Right kidney (tissue), 1 donor: ENCODE measurements around the gene PA2G4.
A peak's percentile ranks its signal among the peaks of the same experiment; 100 is the strongest.
"Not testable (repeated sequence)": the region's sequence is repeated elsewhere in the genome, so short reads cannot be mapped to it uniquely, and the experiment has no call there.

Experiments
- DNase-seq: peaks from one replicate; pipeline ENCODE4 v3.0.0-alpha.2; 2016

PA2G4 gene

GRCh38 chr12:56152756-56153677, 48.7 kb downstream of the PA2G4 start:
- DNase-seq = no peak

DNA sequence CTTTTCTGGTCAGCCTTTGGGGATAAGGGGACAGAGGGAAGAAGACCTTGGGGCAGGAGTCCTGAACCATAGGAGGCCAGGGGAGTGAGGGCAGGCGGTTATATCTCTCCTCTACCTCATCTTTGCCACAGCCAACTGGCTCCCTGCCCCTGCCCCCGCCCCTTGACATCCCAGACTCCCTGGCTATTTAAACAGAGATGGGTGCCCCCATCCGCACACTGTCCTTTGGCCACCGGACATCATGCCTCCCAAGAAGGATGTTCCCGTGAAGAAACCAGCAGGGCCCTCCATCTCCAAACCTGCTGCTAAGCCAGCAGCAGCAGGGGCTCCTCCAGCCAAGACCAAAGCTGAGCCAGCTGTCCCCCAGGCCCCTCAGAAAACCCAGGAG, 49.3 kb downstream of the PA2G4 start:
- no peak for DNase-seq

- DNase-seq = no peak
Observed at GRCh38 chr12:56154246-56154771, 50.0 kb downstream of the PA2G4 start.

DNA sequence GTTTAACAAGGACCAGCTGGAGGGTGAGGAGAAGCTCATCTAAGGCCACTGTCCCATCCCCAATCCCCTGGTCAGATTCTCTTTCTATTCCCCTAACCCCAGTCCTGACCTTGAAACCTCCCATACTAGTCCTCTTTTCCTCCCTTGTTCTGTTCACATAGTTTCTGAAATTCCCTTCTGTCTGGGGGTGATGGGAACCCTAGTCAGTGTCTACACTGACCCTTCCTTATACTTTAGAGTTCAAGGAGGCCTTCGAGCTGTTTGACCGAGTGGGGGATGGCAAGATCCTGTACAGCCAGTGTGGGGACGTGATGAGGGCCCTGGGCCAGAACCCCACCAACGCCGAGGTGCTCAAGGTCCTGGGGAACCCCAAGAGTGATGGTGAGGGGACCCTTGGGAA, 50.5 kb downstream of the PA2G4 start:
- no peak for DNase-seq

DNA sequence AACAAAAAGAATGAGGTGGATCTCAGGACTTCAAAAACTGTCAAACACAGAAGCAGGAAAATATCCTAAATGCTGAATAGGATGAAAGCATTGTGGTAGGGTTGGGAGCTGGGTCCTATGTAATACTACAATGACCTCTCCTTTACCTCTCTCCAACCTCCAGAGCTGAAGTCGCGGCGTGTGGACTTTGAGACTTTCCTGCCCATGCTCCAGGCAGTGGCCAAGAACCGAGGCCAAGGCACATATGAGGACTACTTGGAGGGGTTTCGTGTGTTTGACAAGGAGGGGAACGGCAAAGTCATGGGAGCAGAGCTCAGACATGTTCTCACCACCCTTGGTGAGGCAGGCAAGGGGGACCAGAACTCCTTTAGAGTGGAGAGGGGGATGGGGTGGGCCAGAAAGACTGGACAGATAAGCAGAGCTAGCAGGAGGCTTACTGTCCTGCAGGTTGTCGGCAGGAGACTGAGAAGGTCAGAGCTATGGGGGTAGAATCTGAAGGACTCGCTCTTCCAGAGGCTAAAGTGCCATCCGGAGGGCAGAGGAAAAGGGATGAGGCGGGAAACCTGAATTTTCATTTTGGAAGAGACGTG, 51.0 kb downstream of the PA2G4 start:
- DNase-seq = no peak

- DNase-seq = not testable (repeated sequence)
Observed at GRCh38 chr12:56156464-56157200, 52.3 kb downstream of the PA2G4 start.

- DNase-seq = peak; percentile 90
Observed at GRCh38 chr12:56157201-56158028, 53.1 kb downstream of the PA2G4 start.

GRCh38 chr12:56158029-56158925, 53.9 kb downstream of the PA2G4 start, which contains the start of gene MYL6:
Gene MYL6, plus strand, starts transcription at chr12:56158359. Its CDS starts 43 bp downstream, at chr12:56158402.
- DNase-seq = peak; percentile 78

GRCh38 chr12:56158926-56159461, 54.6 kb downstream of the PA2G4 start:
- peak; percentile 65 for DNase-seq

GRCh38 chr12:56159482-56160192, 55.3 kb downstream of the PA2G4 start:
- no peak for DNase-seq

- DNase-seq = no peak
Observed at GRCh38 chr12:56160193-56160763, 55.9 kb downstream of the PA2G4 start.

DNA sequence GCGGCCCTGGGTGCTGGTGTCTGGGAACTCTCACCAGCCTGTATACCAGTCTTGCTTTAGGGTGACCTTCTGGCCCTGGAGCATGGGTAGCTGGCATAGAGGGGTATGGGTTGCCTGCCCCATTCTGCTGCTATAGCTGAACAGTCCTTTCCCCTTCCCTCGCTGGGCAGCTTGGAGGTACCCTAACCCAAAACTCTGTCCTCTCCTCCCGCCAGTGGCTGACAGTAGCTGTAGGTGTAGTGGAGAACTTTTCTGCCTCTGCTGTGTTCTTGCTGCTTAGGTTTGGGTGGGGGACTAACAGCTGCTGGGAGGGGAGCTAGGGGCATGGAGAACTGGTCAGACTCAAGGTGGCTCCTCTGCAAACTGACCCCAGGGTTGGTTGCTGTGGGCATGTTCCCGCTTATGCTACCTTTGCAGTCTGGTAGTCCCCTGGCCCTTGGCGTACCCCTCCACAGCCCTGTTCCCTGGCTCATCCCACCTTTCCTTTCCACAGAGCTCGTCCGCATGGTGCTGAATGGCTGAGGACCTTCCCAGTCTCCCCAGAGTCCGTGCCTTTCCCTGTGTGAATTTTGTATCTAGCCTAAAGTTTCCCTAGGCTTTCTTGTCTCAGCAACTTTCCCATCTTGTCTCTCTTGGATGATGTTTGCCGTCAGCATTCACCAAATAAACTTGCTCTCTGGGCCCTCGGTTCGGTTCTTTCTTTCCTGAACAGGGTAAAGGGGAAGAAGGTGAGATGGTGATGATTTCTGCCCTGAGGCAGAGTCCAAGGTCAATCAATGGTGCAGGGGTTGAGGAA, 56.7 kb downstream of the PA2G4 start:
- no peak for DNase-seq

GRCh38 chr12:56161690-56162351, 57.5 kb downstream of the PA2G4 start:
- no peak for DNase-seq

GRCh38 chr12:56162468-56163290, 58.3 kb downstream of the PA2G4 start:
- DNase-seq = no peak
